ENCODE data around the gene BCL11A.

- TF ChIP-seq, protein P1, sequence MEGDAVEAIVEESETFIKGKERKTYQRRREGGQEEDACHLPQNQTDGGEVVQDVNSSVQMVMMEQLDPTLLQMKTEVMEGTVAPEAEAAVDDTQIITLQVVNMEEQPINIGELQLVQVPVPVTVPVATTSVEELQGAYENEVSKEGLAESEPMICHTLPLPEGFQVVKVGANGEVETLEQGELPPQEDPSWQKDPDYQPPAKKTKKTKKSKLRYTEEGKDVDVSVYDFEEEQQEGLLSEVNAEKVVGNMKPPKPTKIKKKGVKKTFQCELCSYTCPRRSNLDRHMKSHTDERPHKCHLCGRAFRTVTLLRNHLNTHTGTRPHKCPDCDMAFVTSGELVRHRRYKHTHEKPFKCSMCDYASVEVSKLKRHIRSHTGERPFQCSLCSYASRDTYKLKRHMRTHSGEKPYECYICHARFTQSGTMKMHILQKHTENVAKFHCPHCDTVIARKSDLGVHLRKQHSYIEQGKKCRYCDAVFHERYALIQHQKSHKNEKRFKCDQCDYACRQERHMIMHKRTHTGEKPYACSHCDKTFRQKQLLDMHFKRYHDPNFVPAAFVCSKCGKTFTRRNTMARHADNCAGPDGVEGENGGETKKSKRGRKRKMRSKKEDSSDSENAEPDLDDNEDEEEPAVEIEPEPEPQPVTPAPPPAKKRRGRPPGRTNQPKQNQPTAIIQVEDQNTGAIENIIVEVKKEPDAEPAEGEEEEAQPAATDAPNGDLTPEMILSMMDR (IDR thresholded peaks at IDR 0.05), result peak; percentile 66
- TF ChIP-seq EZH2 (IDR thresholded peaks at IDR 0.05) (no peak), EZH2phosphoT487 (IDR thresholded peaks at IDR 0.05) (no peak)
Measured at GRCh38 chr2:60560734-60561644, 7.5 kb upstream of the BCL11A start.

Data from neural progenitor cell (in vitro differentiated cells).